Endothelial cell (in vitro differentiated cells): ENCODE data around the gene LMO2. TPM values are rescaled to one million over a fixed set of nuclear protein-coding genes. Genes with fewer than 3 reads are reported as not detected.

Source experiments
- DNase-seq: peaks from one replicate; pipeline ENCODE4 v3.0.0; 2021; ENCODE audit warnings: low spot score
- H3K27ac Mint-ChIP-seq: one replicate; pipeline ENCODE4 v1.8.0; 2021; ENCODE audit warnings: mixed read lengths, inconsistent platforms; ENCODE audit not compliant: unreplicated experiment
- H3K27me3 Mint-ChIP-seq: one replicate; pipeline ENCODE4 v1.8.0; 2021; ENCODE audit warnings: mild to moderate bottlenecking, moderate library complexity, mixed read lengths, inconsistent platforms; ENCODE audit not compliant: unreplicated experiment
- H3K36me3 Mint-ChIP-seq: one replicate; pipeline ENCODE4 v1.8.0; 2021; ENCODE audit warnings: mild to moderate bottlenecking, low read depth, mixed read lengths, inconsistent platforms; ENCODE audit not compliant: unreplicated experiment
- H3K4me1 Mint-ChIP-seq: one replicate; pipeline ENCODE4 v1.8.0; 2021; ENCODE audit warnings: mild to moderate bottlenecking, mixed read lengths, inconsistent platforms; ENCODE audit not compliant: unreplicated experiment
- H3K4me3 Mint-ChIP-seq: one replicate; pipeline ENCODE4 v1.8.0; 2021; ENCODE audit warnings: mild to moderate bottlenecking, mixed read lengths, inconsistent platforms; ENCODE audit not compliant: unreplicated experiment
- H3K9me3 Mint-ChIP-seq: one replicate; pipeline ENCODE4 v1.8.0; 2021; ENCODE audit warnings: mixed read lengths, inconsistent platforms; ENCODE audit not compliant: unreplicated experiment
- total RNA-seq: library from RNA; stranded (reverse); fragmentation: NEBNext Ultra II Directional; extraction: Animal tissue kit (Norgen Biotek cat#: 25700); gene quantifications from one replicate; pipeline ENCODE4 v1.2.1, GENCODE V29; 2021; ENCODE audit not compliant: unreplicated experiment
- TF ChIP-seq, protein P1 (sequence below): fragments of 200-600 bp; sonication (generic); IDR thresholded peaks from one replicate; pipeline ENCODE4 v1.5.0; 2021; ENCODE audit warnings: antibody characterized with exemption; ENCODE audit not compliant: unreplicated experiment

Gene LMO2
- total RNA-seq, 1 donor from 2014 or later: 223 TPM

DNA sequence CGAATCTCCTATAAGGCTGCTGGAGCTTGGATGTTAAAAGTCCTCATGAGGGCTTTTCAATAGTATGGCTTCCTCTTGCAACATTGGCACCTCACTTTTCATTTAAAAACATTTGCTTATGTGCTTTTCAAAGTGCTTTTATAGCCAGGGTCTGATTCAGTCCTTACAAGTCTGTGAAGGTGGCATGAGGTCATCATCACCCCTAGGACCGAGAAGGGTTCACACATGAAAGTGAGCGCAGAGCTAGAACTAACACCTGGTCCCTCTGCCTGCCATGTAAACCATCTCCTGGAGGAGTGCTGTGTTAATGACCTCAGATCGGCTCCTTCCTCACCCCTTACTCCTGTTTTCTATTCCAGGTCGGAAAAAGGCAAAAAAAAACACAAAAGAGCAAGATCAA lies 12.2 kb upstream of the LMO2 start:
- no peaks in the 10 kb centered on the region for H3K27me3 Mint-ChIP-seq
- no peak overlapping the region for H3K27ac Mint-ChIP-seq
- no peaks in the 10 kb centered on the region for H3K36me3 Mint-ChIP-seq
- TF ChIP-seq, protein P1, sequence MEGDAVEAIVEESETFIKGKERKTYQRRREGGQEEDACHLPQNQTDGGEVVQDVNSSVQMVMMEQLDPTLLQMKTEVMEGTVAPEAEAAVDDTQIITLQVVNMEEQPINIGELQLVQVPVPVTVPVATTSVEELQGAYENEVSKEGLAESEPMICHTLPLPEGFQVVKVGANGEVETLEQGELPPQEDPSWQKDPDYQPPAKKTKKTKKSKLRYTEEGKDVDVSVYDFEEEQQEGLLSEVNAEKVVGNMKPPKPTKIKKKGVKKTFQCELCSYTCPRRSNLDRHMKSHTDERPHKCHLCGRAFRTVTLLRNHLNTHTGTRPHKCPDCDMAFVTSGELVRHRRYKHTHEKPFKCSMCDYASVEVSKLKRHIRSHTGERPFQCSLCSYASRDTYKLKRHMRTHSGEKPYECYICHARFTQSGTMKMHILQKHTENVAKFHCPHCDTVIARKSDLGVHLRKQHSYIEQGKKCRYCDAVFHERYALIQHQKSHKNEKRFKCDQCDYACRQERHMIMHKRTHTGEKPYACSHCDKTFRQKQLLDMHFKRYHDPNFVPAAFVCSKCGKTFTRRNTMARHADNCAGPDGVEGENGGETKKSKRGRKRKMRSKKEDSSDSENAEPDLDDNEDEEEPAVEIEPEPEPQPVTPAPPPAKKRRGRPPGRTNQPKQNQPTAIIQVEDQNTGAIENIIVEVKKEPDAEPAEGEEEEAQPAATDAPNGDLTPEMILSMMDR: no peak
- H3K4me3 Mint-ChIP-seq: no peak overlapping the region
- DNase-seq: no peak
- no peaks in the 10 kb centered on the region for H3K9me3 Mint-ChIP-seq
- peaks cover 12% of the 10 kb centered on the region for H3K4me1 Mint-ChIP-seq

DNA sequence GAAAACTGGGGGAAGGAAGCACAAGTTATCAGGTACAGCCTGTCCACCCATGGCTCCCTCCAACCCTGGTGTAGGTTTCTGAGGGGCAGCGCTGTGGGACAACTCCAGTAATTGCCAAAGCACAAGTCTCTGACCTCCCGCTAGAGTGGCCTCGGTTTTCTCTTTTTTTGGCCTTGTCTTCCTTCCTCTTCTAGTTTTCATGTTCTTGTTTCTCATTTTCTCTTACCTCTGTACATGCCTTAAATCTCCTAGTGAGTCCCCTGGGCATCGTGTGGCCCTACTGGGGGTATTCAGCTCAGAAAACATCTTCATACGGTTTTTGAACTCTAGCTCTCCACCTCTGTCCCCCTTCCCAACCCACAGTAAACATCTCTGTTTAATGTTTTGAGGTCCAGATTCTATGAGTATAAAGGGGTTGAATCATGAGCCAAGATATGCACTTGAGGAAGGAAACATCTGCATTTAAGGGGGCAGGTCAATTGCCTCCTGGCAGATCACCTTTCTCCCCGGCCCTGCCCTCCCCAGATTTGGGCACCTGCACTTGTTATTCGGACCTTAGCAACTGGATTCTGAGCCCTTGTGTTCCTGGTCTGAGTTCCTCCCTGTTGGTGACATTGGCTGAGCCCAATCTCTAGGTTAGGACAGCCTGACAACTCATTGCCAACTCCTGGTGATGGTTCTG lies 8.4 kb upstream of the LMO2 start:
- Mint-ChIP-seq H3K36me3 (no peaks in the 10 kb centered on the region), H3K27ac (no peak overlapping the region), H3K4me1 (peaks cover 17% of the 10 kb centered on the region), H3K9me3 (no peaks in the 10 kb centered on the region), H3K4me3 (no peak overlapping the region), H3K27me3 (no peaks in the 10 kb centered on the region)
- no peak for DNase-seq
- TF ChIP-seq, protein P1: no peak

DNA sequence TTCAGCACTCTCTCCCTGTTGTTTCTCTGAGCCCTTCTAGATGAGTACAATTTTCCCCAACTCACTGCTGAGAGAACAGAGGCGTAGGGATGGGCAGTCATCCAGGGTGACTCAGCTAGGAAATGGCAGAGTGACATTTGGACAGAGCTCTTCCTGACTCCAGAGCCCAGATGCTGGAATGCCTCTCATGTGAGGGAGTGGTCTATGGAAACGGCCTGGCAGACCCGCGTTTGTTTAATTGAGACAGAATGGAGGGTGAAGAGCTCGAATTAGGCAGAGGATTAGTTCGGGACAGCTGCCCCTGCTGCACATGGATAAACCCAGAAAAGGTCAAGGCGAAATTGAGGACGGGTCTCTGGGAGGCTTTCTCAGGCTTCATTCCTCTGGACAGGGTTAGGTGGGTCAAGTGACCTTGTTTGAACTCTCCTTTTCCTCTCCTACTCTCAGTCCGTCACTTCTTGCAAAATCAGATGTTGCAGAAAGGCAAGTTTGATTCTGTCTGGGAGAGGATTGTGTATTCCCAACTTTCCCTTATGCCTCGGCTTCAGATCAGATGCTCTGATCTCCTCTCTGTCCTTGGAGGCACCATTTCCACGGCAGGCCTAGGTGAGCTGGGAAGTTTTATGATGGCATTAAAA lies 7.6 kb upstream of the LMO2 start:
- no peaks in the 10 kb centered on the region for H3K27me3 Mint-ChIP-seq
- H3K4me3 Mint-ChIP-seq: no peak overlapping the region
- TF ChIP-seq, protein P1: no peak
- H3K36me3 Mint-ChIP-seq: no peaks in the 10 kb centered on the region
- no peak overlapping the region for H3K27ac Mint-ChIP-seq
- H3K4me1 Mint-ChIP-seq: peaks cover 22% of the 10 kb centered on the region
- H3K9me3 Mint-ChIP-seq: no peaks in the 10 kb centered on the region
- DNase-seq: no peak

DNA sequence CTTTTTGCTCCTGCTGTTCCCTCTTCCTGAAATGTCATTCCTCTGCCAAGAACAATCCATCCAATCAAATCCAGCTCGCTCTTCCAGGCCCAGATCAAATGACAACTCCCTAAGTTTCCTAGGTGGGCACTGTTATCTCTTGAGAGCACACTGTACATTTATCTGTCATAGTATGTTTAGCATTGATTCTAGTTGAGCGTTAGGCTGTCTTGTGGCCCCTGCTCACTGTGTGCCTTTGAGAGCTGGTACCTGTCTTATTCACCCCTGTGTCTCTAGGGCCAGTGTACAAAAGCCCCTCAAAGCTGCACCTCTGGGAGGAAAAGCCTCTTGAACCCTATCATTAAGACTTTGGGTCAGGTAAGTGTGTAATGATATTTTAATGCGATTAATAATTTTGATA lies 7.1 kb upstream of the LMO2 start:
- no peak for DNase-seq
- Mint-ChIP-seq H3K4me1 (peaks cover 27% of the 10 kb centered on the region), H3K4me3 (no peak overlapping the region)

More for the DNA sequence above, 7.1 kb upstream of the LMO2 start:
- no peaks in the 10 kb centered on the region for H3K9me3 Mint-ChIP-seq
- TF ChIP-seq, protein P1: no peak
- H3K27ac Mint-ChIP-seq: peak overlapping the region; percentile 8
- H3K27me3 Mint-ChIP-seq: no peaks in the 10 kb centered on the region
- H3K36me3 Mint-ChIP-seq: no peaks in the 10 kb centered on the region
